ENCODE data around the gene CNOT1.
"Not testable (repeated sequence)": the region's sequence is repeated elsewhere in the genome, so short reads cannot be mapped to it uniquely, and the experiment has no call there.

CNOT1 gene

GRCh38 chr16:58638148-58639036 is 8.8 kb upstream of the CNOT1 start:
- no peak for DNase-seq

- DNase-seq, result not testable (repeated sequence)
These were observed 7.4 kb upstream of the CNOT1 start for GRCh38 chr16:58637021-58637420.

GRCh38 chr16:58636466-58636865 is 6.8 kb upstream of the CNOT1 start:
- DNase-seq, result no peak

- DNase-seq, result no peak
These were observed 5.9 kb upstream of the CNOT1 start for GRCh38 chr16:58635502-58635901.

GRCh38 chr16:58634265-58634802 is 4.7 kb upstream of the CNOT1 start:
- DNase-seq, result no peak

- peak; percentile 20 to 24 for DNase-seq
These were observed 537 bp downstream of the CNOT1 start for GRCh38 chr16:58628845-58629732.

GRCh38 chr16:58624209-58624608 is 5.4 kb downstream of the CNOT1 start:
- DNase-seq, result no peak

- DNase-seq, result no peak
These were observed 9.2 kb downstream of the CNOT1 start for GRCh38 chr16:58620396-58620795.

- no peak for DNase-seq
These were observed 14.3 kb downstream of the CNOT1 start for GRCh38 chr16:58615280-58615679.

GRCh38 chr16:58614860-58615259 is 14.8 kb downstream of the CNOT1 start:
- no peak for DNase-seq

GRCh38 chr16:58614212-58614611 is 15.4 kb downstream of the CNOT1 start:
- DNase-seq, result no peak

GRCh38 chr16:58612965-58613364 is 16.7 kb downstream of the CNOT1 start:
- not testable (repeated sequence) for DNase-seq

- no peak for DNase-seq
These were observed 21.0 kb downstream of the CNOT1 start for GRCh38 chr16:58608601-58609136.

- no peak for DNase-seq
These were observed 24.1 kb downstream of the CNOT1 start for GRCh38 chr16:58605562-58605961.

- no peak for DNase-seq
These were observed 38.5 kb downstream of the CNOT1 start for GRCh38 chr16:58591083-58591482.

- no peak for DNase-seq
These were observed 40.2 kb downstream of the CNOT1 start for GRCh38 chr16:58589326-58589905.

- DNase-seq, result no peak
These were observed 41.2 kb downstream of the CNOT1 start for GRCh38 chr16:58588406-58588805.

- no peak for DNase-seq
These were observed 43.1 kb downstream of the CNOT1 start for GRCh38 chr16:58586340-58587030.

GRCh38 chr16:58584831-58585505 is 44.7 kb downstream of the CNOT1 start:
- no peak for DNase-seq

- DNase-seq, result no peak
These were observed 46.5 kb downstream of the CNOT1 start for GRCh38 chr16:58582971-58583765.

- DNase-seq, result no peak
These were observed 47.5 kb downstream of the CNOT1 start for GRCh38 chr16:58582133-58582532.

Measured in AML-193 (cell line).